Measurements from ENCODE around the gene BRD4. TPM values are rescaled to one million over a fixed set of nuclear protein-coding genes. Genes with fewer than 3 reads are reported as not detected.

The BRD4 gene
- 20.4 TPM for polyA plus RNA-seq (2012; ENCODE audit: missing spikeins)

DNA sequence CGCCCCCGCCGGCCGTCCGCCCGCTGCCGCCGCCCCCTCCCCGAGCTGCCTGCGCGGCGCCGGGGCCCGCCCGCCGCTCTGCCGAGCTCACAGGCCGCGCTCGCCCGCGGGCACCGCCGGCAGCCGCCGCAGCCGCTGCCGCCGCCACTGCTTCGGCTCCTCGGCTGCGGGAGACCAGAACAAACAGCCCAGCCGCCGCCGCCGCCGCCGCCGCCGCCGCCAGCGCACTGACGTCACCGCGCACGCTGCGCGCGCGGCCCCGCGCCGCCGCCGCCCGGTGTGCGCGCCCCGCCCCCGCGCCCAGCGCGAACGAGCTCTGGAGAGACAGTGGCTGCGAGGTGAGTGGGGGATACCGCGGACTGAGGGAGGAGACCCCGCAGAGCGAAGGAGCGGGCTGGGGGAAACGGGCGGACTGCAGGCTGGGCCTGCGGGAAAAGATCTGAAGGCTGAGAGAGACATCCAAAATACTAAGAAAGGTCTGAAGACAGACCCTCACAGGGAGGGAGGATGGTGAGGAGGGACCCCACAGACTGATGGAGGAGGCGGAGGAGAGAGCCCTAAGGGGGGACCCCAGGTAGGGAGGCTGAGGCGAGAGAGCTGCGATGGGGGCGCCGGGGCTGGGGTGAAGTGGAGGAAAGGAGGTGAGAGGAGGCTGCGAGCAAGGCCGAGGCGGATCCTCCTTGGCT is at the start of gene BRD4:
Gene BRD4 (minus strand): TSS at position 229 of the 686 bp plus-strand sequence. CDS start 59,440 bp downstream, outside the sequence.
- DNase-seq (ENCODE audit: insufficient read length), result peak; percentile 77
- FAIRE-seq, result peak; percentile 89
- no peak; the same call in 1 of the 2 replicates for TF ChIP-seq POLR2AphosphoS5 (IDR thresholded peaks at IDR 0.05; ENCODE audit: low read depth, low read length)
- peak; percentile 56; the same call in 1 of the 2 replicates for TF ChIP-seq TAF1 (IDR thresholded peaks at IDR 0.05; ENCODE audit: borderline replicate concordance, low read depth, low read length)
- TF ChIP-seq POLR2A (IDR thresholded peaks at IDR 0.05; ENCODE audit: low read depth, low read length), result peak; percentile 45; the same call in 1 of the 2 replicates

DNA sequence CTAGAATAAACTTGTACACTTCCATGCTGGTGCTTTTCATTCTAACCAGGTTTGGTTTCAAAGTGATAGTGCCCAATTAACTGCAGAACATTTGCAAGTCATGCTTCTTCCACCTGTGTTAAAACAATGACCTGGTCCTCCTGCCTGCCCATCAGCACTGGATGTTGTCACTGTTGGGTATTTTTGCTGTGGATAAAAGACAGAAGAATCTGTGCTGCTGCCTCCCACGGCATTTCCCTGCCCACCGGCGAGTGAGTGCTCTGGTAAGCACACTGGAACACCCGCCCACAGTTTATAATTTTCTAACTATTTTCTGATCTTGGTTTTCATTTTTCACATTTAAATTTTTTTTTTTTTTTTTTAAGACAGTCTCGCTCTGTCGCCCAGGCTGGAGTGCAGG is 49.5 kb upstream of the BRD4 start:
- DNase-seq (ENCODE audit: insufficient read length), result no peak
- FAIRE-seq, result no peak
- TF ChIP-seq POLR2AphosphoS5 (IDR thresholded peaks at IDR 0.05; ENCODE audit: low read depth, low read length) (no peak), POLR2A (IDR thresholded peaks at IDR 0.05; ENCODE audit: low read depth, low read length) (no peak), TAF1 (IDR thresholded peaks at IDR 0.05; ENCODE audit: borderline replicate concordance, low read depth, low read length) (no peak)

DNA sequence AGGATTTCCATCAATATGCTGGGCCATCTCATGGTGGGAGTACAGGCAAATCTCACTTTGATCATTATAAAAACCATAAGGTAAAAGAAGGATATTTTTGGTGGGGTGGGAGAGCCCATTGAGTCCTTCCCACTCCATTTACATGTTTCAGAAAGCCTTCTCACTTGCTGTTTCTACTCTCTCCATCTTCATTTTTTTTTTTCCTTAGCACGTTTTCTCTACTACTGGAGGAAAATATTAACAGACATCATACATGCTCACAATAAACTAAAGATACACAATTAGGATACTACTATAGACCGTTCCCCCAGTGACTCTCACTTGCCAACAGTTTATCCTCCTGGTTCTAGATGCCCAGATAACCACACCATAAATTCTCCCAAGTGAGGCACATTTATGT is 49.1 kb upstream of the BRD4 start:
- DNase-seq (ENCODE audit: insufficient read length) (no peak), FAIRE-seq (no peak)
- TF ChIP-seq POLR2AphosphoS5 (IDR thresholded peaks at IDR 0.05; ENCODE audit: low read depth, low read length) (no peak), TAF1 (IDR thresholded peaks at IDR 0.05; ENCODE audit: borderline replicate concordance, low read depth, low read length) (no peak), POLR2A (IDR thresholded peaks at IDR 0.05; ENCODE audit: low read depth, low read length) (no peak)

DNA sequence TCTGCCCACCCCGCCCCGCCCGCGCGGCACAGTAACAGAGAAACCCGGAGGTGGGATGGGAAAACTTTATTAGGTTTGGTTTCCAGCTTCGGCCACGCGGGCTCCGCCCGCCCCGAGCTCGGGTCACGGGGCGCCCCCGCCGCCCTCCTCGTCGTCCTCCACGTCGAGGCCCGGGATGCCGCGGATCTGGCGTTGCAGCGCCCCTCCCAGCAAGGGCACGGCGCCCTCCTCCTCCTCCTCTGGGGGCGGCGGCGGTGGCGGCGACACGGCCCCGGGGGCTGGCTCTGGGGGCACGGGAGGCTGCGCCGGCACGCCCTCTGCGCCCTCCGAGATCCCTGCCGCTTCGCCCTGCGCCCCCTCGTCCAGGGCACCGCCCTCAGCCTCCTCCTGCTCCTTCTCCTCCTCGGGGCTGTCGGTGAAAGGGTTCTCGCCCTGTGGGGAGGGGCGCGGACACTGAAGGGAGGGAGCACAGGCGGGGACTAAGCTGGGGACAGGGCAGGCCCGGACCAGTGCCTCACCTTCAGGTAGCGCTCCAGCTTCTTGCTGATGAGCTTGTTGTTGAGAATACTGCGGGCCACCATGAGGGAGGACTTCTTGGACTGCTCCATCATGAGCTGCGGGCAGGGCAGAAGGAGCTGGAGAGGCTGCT is 47.8 kb upstream of the BRD4 start:
- DNase-seq (ENCODE audit: insufficient read length) (no peak), FAIRE-seq (no peak)
- no peak for TF ChIP-seq POLR2AphosphoS5 (IDR thresholded peaks at IDR 0.05; ENCODE audit: low read depth, low read length)
- TF ChIP-seq TAF1 (IDR thresholded peaks at IDR 0.05; ENCODE audit: borderline replicate concordance, low read depth, low read length), result no peak
- TF ChIP-seq POLR2A (IDR thresholded peaks at IDR 0.05; ENCODE audit: low read depth, low read length), result no peak

GRCh38 chr19:15379083-15379998 is 47.0 kb upstream of the BRD4 start, which contains the start of gene AKAP8:
AKAP8 (minus strand) TSS chr19:15379787; CDS start chr19:15379731, 56 bp downstream.
- TF ChIP-seq POLR2A (IDR thresholded peaks at IDR 0.05; ENCODE audit: low read depth, low read length), result peak; percentile 85
- peak; percentile 39; the same call in 1 of the 2 replicates for TF ChIP-seq TAF1 (IDR thresholded peaks at IDR 0.05; ENCODE audit: borderline replicate concordance, low read depth, low read length)
- peak; percentile 94 for TF ChIP-seq POLR2AphosphoS5 (IDR thresholded peaks at IDR 0.05; ENCODE audit: low read depth, low read length)
- FAIRE-seq, result peak; percentile 96

GRCh38 chr19:15378534-15379082 is 46.3 kb upstream of the BRD4 start:
- FAIRE-seq (peak; percentile 78), DNase-seq (ENCODE audit: insufficient read length) (no peak)
- TF ChIP-seq POLR2A (IDR thresholded peaks at IDR 0.05; ENCODE audit: low read depth, low read length), result 0 out of 2 replicates have a peak, but pooled peaks have one; percentile 17
- no peak for TF ChIP-seq POLR2AphosphoS5 (IDR thresholded peaks at IDR 0.05; ENCODE audit: low read depth, low read length)
- 0 out of 2 replicates have a peak, but pooled peaks have one; percentile 33 for TF ChIP-seq TAF1 (IDR thresholded peaks at IDR 0.05; ENCODE audit: borderline replicate concordance, low read depth, low read length)

More at GRCh38 chr19:15379083-15379998, 47.0 kb upstream of the BRD4 start, which contains the start of gene AKAP8:
- DNase-seq (ENCODE audit: insufficient read length), result peak; percentile 97

DNA sequence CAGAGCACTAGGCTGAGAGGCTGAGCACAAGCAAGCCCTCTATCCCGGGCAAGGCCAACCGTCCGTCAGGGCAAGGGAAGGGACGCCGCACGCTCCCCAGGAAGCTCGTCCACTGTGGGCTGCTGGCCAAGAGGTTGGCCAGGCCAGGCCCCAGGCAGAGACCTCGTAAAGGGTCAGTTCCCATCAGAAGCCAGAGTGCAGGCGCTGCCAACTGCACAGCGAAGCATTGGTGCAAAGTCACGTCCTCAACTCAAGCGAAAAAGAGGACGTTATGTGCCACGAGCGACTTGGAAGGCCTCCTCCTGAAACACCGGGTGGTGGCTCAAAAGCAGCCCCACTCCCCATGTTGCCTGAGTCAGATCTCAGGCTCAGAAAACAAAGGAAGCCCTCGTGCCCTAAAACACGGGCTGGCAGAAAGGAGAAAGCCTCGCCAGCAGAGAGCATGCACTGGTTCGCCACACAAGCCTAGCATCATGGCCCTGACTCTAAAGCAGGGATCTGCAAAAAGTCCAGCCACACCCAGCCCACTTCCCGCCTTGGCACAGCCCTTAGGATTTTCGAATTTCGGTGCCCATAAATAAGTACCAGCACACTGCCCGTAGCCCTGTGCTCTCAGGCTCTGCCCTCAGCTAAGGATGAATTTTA is 42.6 kb upstream of the BRD4 start:
- no peak for TF ChIP-seq POLR2AphosphoS5 (IDR thresholded peaks at IDR 0.05; ENCODE audit: low read depth, low read length)
- TF ChIP-seq POLR2A (IDR thresholded peaks at IDR 0.05; ENCODE audit: low read depth, low read length), result no peak
- TF ChIP-seq TAF1 (IDR thresholded peaks at IDR 0.05; ENCODE audit: borderline replicate concordance, low read depth, low read length), result no peak
- no peak for DNase-seq (ENCODE audit: insufficient read length)
- FAIRE-seq, result no peak

DNA sequence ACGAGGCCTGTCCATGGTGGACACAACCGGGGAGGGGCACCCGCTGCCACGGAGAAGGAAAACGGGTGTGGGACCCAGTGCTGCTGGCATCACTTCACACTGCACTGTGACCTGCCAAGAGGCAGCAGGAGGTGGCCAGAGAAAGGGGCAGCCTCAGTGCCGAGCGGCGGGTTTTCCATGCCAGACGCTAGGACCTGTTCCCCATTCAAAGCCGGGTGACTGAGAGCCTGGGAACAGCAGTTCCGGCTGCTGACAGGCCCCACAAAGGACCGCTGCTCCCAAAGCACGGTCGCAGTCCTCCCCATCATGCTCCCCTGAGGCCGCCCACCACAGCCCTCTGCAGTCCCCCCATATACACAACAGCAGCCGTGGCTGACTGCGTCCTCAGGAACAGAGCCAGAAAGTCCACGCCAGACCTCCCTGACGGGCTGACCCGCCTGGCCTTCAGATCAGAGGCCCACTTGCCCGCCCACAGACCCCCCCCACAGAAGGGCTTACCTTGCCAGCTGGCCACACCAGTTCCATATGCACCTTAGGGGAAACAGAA is 41.8 kb upstream of the BRD4 start:
- DNase-seq (ENCODE audit: insufficient read length), result no peak
- FAIRE-seq, result no peak
- no peak for TF ChIP-seq TAF1 (IDR thresholded peaks at IDR 0.05; ENCODE audit: borderline replicate concordance, low read depth, low read length)
- TF ChIP-seq POLR2AphosphoS5 (IDR thresholded peaks at IDR 0.05; ENCODE audit: low read depth, low read length), result no peak
- TF ChIP-seq POLR2A (IDR thresholded peaks at IDR 0.05; ENCODE audit: low read depth, low read length), result no peak

DNA sequence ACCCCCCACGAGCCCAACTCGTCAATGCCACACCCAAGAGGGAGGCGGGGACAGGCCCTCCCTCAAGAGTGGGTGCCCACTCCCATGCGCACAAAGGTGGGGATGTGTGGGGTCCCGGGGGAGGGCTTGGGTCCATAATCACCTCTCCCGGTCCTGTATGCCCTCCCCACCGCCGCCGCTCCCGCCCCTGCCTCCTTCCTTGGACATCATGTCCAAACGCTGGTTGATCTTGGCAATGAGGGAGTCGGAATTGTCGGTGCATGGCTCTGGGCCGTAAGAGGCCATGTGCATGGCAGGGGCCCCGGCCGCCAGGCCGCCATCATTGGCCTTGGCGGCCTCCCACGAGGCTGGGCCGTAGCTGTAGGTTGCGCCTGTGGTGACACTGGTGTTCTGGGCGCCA is 41.3 kb upstream of the BRD4 start:
- FAIRE-seq, result no peak

GRCh38 chr19:15372891-15373301 is 40.6 kb upstream of the BRD4 start:
- no peak for TF ChIP-seq POLR2A (IDR thresholded peaks at IDR 0.05; ENCODE audit: low read depth, low read length)
- TF ChIP-seq TAF1 (IDR thresholded peaks at IDR 0.05; ENCODE audit: borderline replicate concordance, low read depth, low read length), result no peak
- TF ChIP-seq POLR2AphosphoS5 (IDR thresholded peaks at IDR 0.05; ENCODE audit: low read depth, low read length), result no peak
- FAIRE-seq (no peak), DNase-seq (ENCODE audit: insufficient read length) (no peak)

More for the DNA sequence above, 41.3 kb upstream of the BRD4 start:
- DNase-seq (ENCODE audit: insufficient read length), result no peak
- TF ChIP-seq TAF1 (IDR thresholded peaks at IDR 0.05; ENCODE audit: borderline replicate concordance, low read depth, low read length) (no peak), POLR2A (IDR thresholded peaks at IDR 0.05; ENCODE audit: low read depth, low read length) (no peak), POLR2AphosphoS5 (IDR thresholded peaks at IDR 0.05; ENCODE audit: low read depth, low read length) (no peak)
